Measurements from ENCODE around the gene RAB6B. TPM values are rescaled to one million over a fixed set of nuclear protein-coding genes. Genes with fewer than 3 reads are reported as not detected.
A peak's percentile ranks its signal among the peaks of the same experiment; 100 is the strongest.

RAB6B gene
- total RNA-seq, 1 donor, result 0.72 TPM

- Histone ChIP-seq H3K79me2 (ENCODE audit: insufficient read depth, low read length) (no peaks in the 10 kb centered on the region), H3K4me3 (ENCODE audit: insufficient read depth, low read length) (no peak overlapping the region), H2AFZ (ENCODE audit: low read length) (no peak overlapping the region), H3K27me3 (ENCODE audit: insufficient read depth, low read length) (peaks cover 28% of the 10 kb centered on the region), H3K4me2 (ENCODE audit: insufficient read depth, low read length) (no peak overlapping the region), H3K36me3 (ENCODE audit: insufficient read depth, low read length) (no peaks in the 10 kb centered on the region), H4K20me1 (ENCODE audit: insufficient read depth, low read length) (peaks cover under 1% of the 10 kb centered on the region), H3K4me1 (ENCODE audit: insufficient read depth, low read length) (no peaks in the 10 kb centered on the region), H3K9me3 (ENCODE audit: low read depth, low read length) (no peaks in the 10 kb centered on the region), H3K27ac (ENCODE audit: low read depth, low read length) (no peak overlapping the region)
- DNase-seq (ENCODE audit: insufficient read length, low spot score, missing footprints), result peak; percentile 58
- no peak for TF ChIP-seq CTCF (IDR thresholded peaks at IDR 0.05; ENCODE audit: extremely low read depth, low read depth, low read length)
Measured at GRCh38 chr3:133933097-133934024, 37.7 kb upstream of the RAB6B start.

- no peaks in the 10 kb centered on the region for H3K36me3 ChIP-seq (ENCODE audit: insufficient read depth, low read length)
- H3K27ac ChIP-seq (ENCODE audit: low read depth, low read length), result no peak overlapping the region
- H3K4me1 ChIP-seq (ENCODE audit: insufficient read depth, low read length), result peaks cover 8% of the 10 kb centered on the region
- no peak for DNase-seq (ENCODE audit: insufficient read length, low spot score, missing footprints)
- no peak overlapping the region for H3K4me3 ChIP-seq (ENCODE audit: insufficient read depth, low read length)
- H4K20me1 ChIP-seq (ENCODE audit: insufficient read depth, low read length), result no peaks in the 10 kb centered on the region
- H3K9me3 ChIP-seq (ENCODE audit: low read depth, low read length), result no peaks in the 10 kb centered on the region
- H3K27me3 ChIP-seq (ENCODE audit: insufficient read depth, low read length), result peaks cover 22% of the 10 kb centered on the region
- TF ChIP-seq CTCF (IDR thresholded peaks at IDR 0.05; ENCODE audit: extremely low read depth, low read depth, low read length), result no peak
- H3K79me2 ChIP-seq (ENCODE audit: insufficient read depth, low read length), result no peaks in the 10 kb centered on the region
- no peak overlapping the region for H2AFZ ChIP-seq (ENCODE audit: low read length)
- no peak overlapping the region for H3K4me2 ChIP-seq (ENCODE audit: insufficient read depth, low read length)
Measured at GRCh38 chr3:133932009-133932408, 36.3 kb upstream of the RAB6B start.

- H3K79me2 ChIP-seq (ENCODE audit: insufficient read depth, low read length), result no peaks in the 10 kb centered on the region
- peaks cover 8% of the 10 kb centered on the region for H3K4me1 ChIP-seq (ENCODE audit: insufficient read depth, low read length)
- H3K4me2 ChIP-seq (ENCODE audit: insufficient read depth, low read length), result no peak overlapping the region
- H3K27ac ChIP-seq (ENCODE audit: low read depth, low read length), result no peak overlapping the region
- no peaks in the 10 kb centered on the region for H3K36me3 ChIP-seq (ENCODE audit: insufficient read depth, low read length)
- peaks cover 14% of the 10 kb centered on the region for H3K27me3 ChIP-seq (ENCODE audit: insufficient read depth, low read length)
- no peaks in the 10 kb centered on the region for H3K9me3 ChIP-seq (ENCODE audit: low read depth, low read length)
- H2AFZ ChIP-seq (ENCODE audit: low read length), result no peak overlapping the region
- no peak for DNase-seq (ENCODE audit: insufficient read length, low spot score, missing footprints)
- H4K20me1 ChIP-seq (ENCODE audit: insufficient read depth, low read length), result no peaks in the 10 kb centered on the region
- TF ChIP-seq CTCF (IDR thresholded peaks at IDR 0.05; ENCODE audit: extremely low read depth, low read depth, low read length), result no peak
- H3K4me3 ChIP-seq (ENCODE audit: insufficient read depth, low read length), result no peak overlapping the region
Measured at GRCh38 chr3:133931084-133931483, 35.4 kb upstream of the RAB6B start.

- H3K36me3 ChIP-seq (ENCODE audit: insufficient read depth, low read length), result no peaks in the 10 kb centered on the region
- DNase-seq (ENCODE audit: insufficient read length, low spot score, missing footprints), result peak; percentile 94
Measured at GRCh38 chr3:133930341-133930933, 34.8 kb upstream of the RAB6B start.

More at GRCh38 chr3:133930341-133930933, 34.8 kb upstream of the RAB6B start:
- H3K4me3 ChIP-seq (ENCODE audit: insufficient read depth, low read length), result no peak overlapping the region
- TF ChIP-seq CTCF (IDR thresholded peaks at IDR 0.05; ENCODE audit: extremely low read depth, low read depth, low read length), result peak; percentile 81
- peaks cover 8% of the 10 kb centered on the region for H3K27me3 ChIP-seq (ENCODE audit: insufficient read depth, low read length)
- no peaks in the 10 kb centered on the region for H3K9me3 ChIP-seq (ENCODE audit: low read depth, low read length)
- no peaks in the 10 kb centered on the region for H3K79me2 ChIP-seq (ENCODE audit: insufficient read depth, low read length)
- no peak overlapping the region for H2AFZ ChIP-seq (ENCODE audit: low read length)
- H3K4me2 ChIP-seq (ENCODE audit: insufficient read depth, low read length), result no peak overlapping the region
- no peak overlapping the region for H3K27ac ChIP-seq (ENCODE audit: low read depth, low read length)
- peaks cover 8% of the 10 kb centered on the region for H3K4me1 ChIP-seq (ENCODE audit: insufficient read depth, low read length)
- H4K20me1 ChIP-seq (ENCODE audit: insufficient read depth, low read length), result no peaks in the 10 kb centered on the region

All from osteoblast (primary cell).